C4-2B (cell line): Measurements from ENCODE around the gene STAT5B.
"Not testable (repeated sequence)": the region's sequence is repeated elsewhere in the genome, so short reads cannot be mapped to it uniquely, and the experiment has no call there.

Experiments used
- CTCF ChIP-seq: fragments of 450-650 bp; conservative IDR thresholded peaks from 2 replicates; pipeline ENCODE4 v1.5.1; 2017; ENCODE audit warnings: mild to moderate bottlenecking
- ZFX ChIP-seq: fragments of 450-650 bp; IDR thresholded peaks from 2 replicates; pipeline ENCODE4 v1.6.1; 2017

DNA sequence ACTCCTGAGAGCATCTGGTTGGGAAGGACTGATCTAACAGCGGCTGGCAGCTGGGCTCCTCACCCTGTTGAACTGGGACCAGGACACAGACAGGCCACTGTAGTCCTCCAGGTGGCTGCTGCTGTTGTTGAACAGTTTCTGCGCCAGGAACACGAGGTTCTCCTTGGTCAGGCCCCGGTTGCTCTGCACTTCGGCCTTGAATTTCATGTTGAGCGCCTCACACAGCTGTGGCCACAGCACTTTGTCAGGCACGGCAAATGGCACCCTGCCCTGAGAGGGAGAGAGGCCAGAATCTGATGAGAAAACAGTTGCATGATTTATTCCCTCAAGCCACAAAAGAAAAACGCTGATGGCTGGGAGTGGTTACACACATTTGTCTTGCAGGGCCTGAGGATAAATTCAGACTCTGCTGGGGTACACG is 64.3 kb downstream of the STAT5B start:
- TF ChIP-seq CTCF, ZFX: not testable (repeated sequence)
